ENCODE measurements around the gene POU6F1. TPM values are rescaled to one million over a fixed set of nuclear protein-coding genes. Genes with fewer than 3 reads are reported as not detected.

Gene POU6F1
- polyA plus RNA-seq, 3 donors = 7.7 to 13.6 (median 12.9) TPM

- DNase-seq = no peak
These were observed 45.9 kb downstream of the POU6F1 start for GRCh38 chr12:51171884-51172514.

- DNase-seq = no peak
These were observed 54.1 kb downstream of the POU6F1 start for GRCh38 chr12:51163795-51164194.

- DNase-seq = no peak
These were observed 55.6 kb downstream of the POU6F1 start for GRCh38 chr12:51162217-51162616.

- DNase-seq = no peak
These were observed 56.9 kb downstream of the POU6F1 start for GRCh38 chr12:51160814-51161459.

- DNase-seq = no peak
These were observed 61.6 kb downstream of the POU6F1 start for GRCh38 chr12:51156245-51156765.

- DNase-seq = no peak
These were observed 64.9 kb downstream of the POU6F1 start for GRCh38 chr12:51152953-51153352.

- DNase-seq = no peak
These were observed 67.1 kb downstream of the POU6F1 start for GRCh38 chr12:51150777-51151176.

- no peak for DNase-seq
These were observed 70.6 kb downstream of the POU6F1 start for GRCh38 chr12:51147309-51147708.

GRCh38 chr12:51139292-51139844, 78.5 kb downstream of the POU6F1 start:
- DNase-seq = no peak

Other genes starting within 250 kb of the POU6F1 start
- 10 to 100 TPM; 43.4 to 75.2 (median 60.4) TPM for gene SLC11A2, start 191.7 kb downstream of the POU6F1 start, polyA plus RNA-seq (ENCODE audit: insufficient read length in 3 of 3)
- gene LETMD1, start 169.7 kb downstream of the POU6F1 start, polyA plus RNA-seq (ENCODE audit: insufficient read length in 3 of 3) = 100 to 1,000 TPM in 2 of 3 donors, 10 to 100 TPM in 1; 81.3 to 161 (median 149) TPM
- 10 to 100 TPM; 35.3 to 42.4 (median 41.8) TPM for gene CSRNP2, start 134.5 kb downstream of the POU6F1 start, polyA plus RNA-seq (ENCODE audit: insufficient read length in 3 of 3)
- gene TFCP2, start 44.9 kb downstream of the POU6F1 start, polyA plus RNA-seq (ENCODE audit: insufficient read length in 3 of 3) = 10 to 100 TPM; 50.1 to 55.3 (median 54.7) TPM
- 100 to 1,000 TPM; 264 to 290 (median 284) TPM for gene DAZAP2, start 20.8 kb upstream of the POU6F1 start, polyA plus RNA-seq (ENCODE audit: insufficient read length in 3 of 3)
- 10 to 100 TPM; 19.2 to 23.9 (median 19.6) TPM for gene SMAGP, start 52.4 kb upstream of the POU6F1 start, polyA plus RNA-seq (ENCODE audit: insufficient read length in 3 of 3)
- 1 to 10 TPM; 2.6 to 3.7 (median 3.0) TPM for gene BIN2, start 106.1 kb upstream of the POU6F1 start, polyA plus RNA-seq (ENCODE audit: insufficient read length in 3 of 3)
- gene CELA1, start 128.6 kb upstream of the POU6F1 start, polyA plus RNA-seq (ENCODE audit: insufficient read length in 3 of 3) = not detected
- gene GALNT6, start 173.3 kb upstream of the POU6F1 start, polyA plus RNA-seq (ENCODE audit: insufficient read length in 3 of 3) = 1 to 10 TPM; 4.5 to 6.6 (median 6.6) TPM
- 1 to 10 TPM; 2.8 to 5.2 (median 4.3) TPM for gene SLC4A8, start 206.8 kb upstream of the POU6F1 start, polyA plus RNA-seq (ENCODE audit: insufficient read length in 3 of 3)

Measured in renal pelvis (tissue), 4 donors.